Peyer's patch (tissue), 4 donors: ENCODE measurements around the gene CRTC2. TPM values are rescaled to one million over a fixed set of nuclear protein-coding genes. Genes with fewer than 3 reads are reported as not detected.
A peak's percentile ranks its signal among the peaks of the same experiment; 100 is the strongest.

Experiments
- DNase-seq, 3 donors: peaks; one replicate each; pipeline ENCODE4 v3.0.0-alpha.2; 2017 to 2019
- H3K27ac ChIP-seq, 4 donors: fragments of 200-600 bp; sonication (generic); one replicate each; pipeline ENCODE4 v1.5.1; 2016 to 2019
- H3K27me3 ChIP-seq, 2 donors: fragments of 200-600 bp; sonication (generic); one replicate each; pipeline ENCODE4 v1.5.1; 2019
- H3K36me3 ChIP-seq, 3 donors: fragments of 200-600 bp; sonication (generic); one replicate each; pipeline ENCODE4 v1.5.1; 2016 to 2019
- H3K4me1 ChIP-seq, 4 donors: fragments of 200-600 bp; sonication (generic); one replicate each; pipeline ENCODE4 v1.5.1; 2016 to 2019
- H3K4me3 ChIP-seq, 4 donors: fragments of 200-600 bp; sonication (generic); 1 replicate in 3 of 4; 2 replicates in 1 of 4; pipeline ENCODE4 v1.5.1; 2016 to 2019; ENCODE audit warnings: mild to moderate bottlenecking in 1 of 4
- H3K9me3 ChIP-seq, 4 donors: fragments of 200-600 bp; sonication (generic); one replicate each; pipeline ENCODE4 v1.5.1; 2016 to 2019; ENCODE audit warnings: mild to moderate bottlenecking in 1 of 4
- CTCF ChIP-seq, 6 experiments: fragments of 450-650 bp in 4 of 6; fragments of 200-600 bp in 2 of 6; sonication (generic) in 1 of 6; IDR thresholded peaks; one replicate each; pipeline ENCODE4 v1.5.1; 2017 to 2019; ENCODE audit warnings: antibody characterized with exemption in 6 of 6, mild to moderate bottlenecking in 3 of 6, moderate library complexity in 1 of 6
- POLR2A ChIP-seq, 2 donors: fragments of 450-650 bp; IDR thresholded peaks; one replicate each; pipeline ENCODE4 v1.5.1; 2017; ENCODE audit warnings: antibody characterized with exemption in 2 of 2, mild to moderate bottlenecking in 2 of 2, moderate library complexity in 2 of 2
- total RNA-seq, 4 donors: library from RNA; depleted of rRNA; stranded (reverse); fragments of >200 nt; gene quantifications; one replicate each; pipeline ENCODE4 v1.1.0, GENCODE V29; 2016

CRTC2 gene
- total RNA-seq, 4 donors from 2014 or later = 20.0 to 42.1 (median 32.4) TPM

GRCh38 chr1:153946622-153947241, 11.7 kb downstream of the CRTC2 start, which contains the start of gene DENND4B:
Gene DENND4B (minus strand): TSS chr1:153946718. CDS start chr1:153944374, 2,344 bp downstream.
- TF ChIP-seq CTCF (IDR thresholded peaks at IDR 0.05) (peak; percentile 86 to 98 (median 89)), POLR2A (IDR thresholded peaks at IDR 0.05) (no peak)
- H3K4me1 ChIP-seq = peaks cover 0 to 21% (median 8%) of the 10 kb centered on the region in 4 donors

GRCh38 chr1:153945795-153946621, 12.4 kb downstream of the CRTC2 start:
- DNase-seq = peak; percentile 91 to 96 (median 92)
- Histone ChIP-seq H3K9me3 (no peaks in the 10 kb centered on the region), H3K27ac (peak overlapping the region; percentile 97 to 100 (median 99)), H3K4me1 (peaks cover 0 to 21% (median 8%) of the 10 kb centered on the region in 4 donors), H3K36me3 (peaks cover 0 to 62% (median 0%) of the 10 kb centered on the region in 3 donors), H3K27me3 (no peaks in the 10 kb centered on the region), H3K4me3 (peak overlapping the region; percentile 89 to 99 (median 98))
- TF ChIP-seq CTCF (IDR thresholded peaks at IDR 0.05) = no peak
- TF ChIP-seq POLR2A (IDR thresholded peaks at IDR 0.05) = peak; percentile 59 to 68

More at GRCh38 chr1:153946622-153947241, 11.7 kb downstream of the CRTC2 start, which contains the start of gene DENND4B:
- H3K4me3 ChIP-seq = peak within 1 kb of the TSS; percentile 89 to 99 (median 98)
- DNase-seq = peak; percentile 74 to 91 (median 88)
- no peaks in the 10 kb centered on the region for H3K27me3 ChIP-seq
- peaks cover 0 to 62% (median 0%) of the 10 kb centered on the region in 3 donors for H3K36me3 ChIP-seq
- no peaks in the 10 kb centered on the region for H3K9me3 ChIP-seq
- H3K27ac ChIP-seq = peak within 1 kb of the TSS; percentile 97 to 100 (median 99)

DNA sequence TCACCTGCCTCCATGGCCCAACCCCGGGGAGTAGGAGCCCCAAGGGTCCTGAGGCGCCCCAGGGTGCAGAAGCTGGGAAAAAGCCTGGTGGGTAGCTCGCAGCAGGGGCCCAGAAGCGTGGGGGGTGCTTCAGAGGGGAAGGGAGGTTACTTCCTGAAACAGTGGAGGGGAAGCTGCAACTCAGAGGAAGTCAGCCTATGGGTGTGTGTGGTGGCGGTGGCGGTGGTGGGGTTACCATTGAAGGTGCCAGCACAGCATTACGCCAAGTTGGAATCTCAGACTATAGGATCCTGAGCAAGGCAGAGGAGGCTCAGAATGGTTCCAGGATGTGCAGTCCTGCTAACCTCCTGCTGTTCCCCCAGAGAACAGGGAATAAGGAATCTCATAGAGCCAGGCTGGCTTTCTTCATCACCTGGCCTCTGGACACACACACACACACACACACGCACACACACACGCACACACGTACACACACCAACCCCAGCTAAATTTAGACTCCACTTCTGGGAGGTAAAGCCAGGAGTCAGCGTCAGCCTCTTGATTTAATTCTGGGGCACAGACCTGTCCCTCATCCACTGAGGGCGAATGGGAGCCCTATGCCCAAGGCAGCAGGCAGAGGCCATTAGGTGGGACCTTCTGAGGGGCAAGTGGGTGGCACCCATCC, 13.1 kb downstream of the CRTC2 start:
- Histone ChIP-seq H3K36me3 (peaks cover 0 to 62% (median 0%) of the 10 kb centered on the region in 3 donors), H3K27ac (peak overlapping the region; percentile 97 to 100 (median 99)), H3K27me3 (no peaks in the 10 kb centered on the region), H3K4me3 (peak overlapping the region; percentile 89 to 99 (median 98)), H3K9me3 (no peaks in the 10 kb centered on the region), H3K4me1 (peaks cover 0 to 21% (median 8%) of the 10 kb centered on the region in 4 donors)
- DNase-seq = peak; percentile 63 to 89 (median 84)
- TF ChIP-seq CTCF (IDR thresholded peaks at IDR 0.05) (no peak), POLR2A (IDR thresholded peaks at IDR 0.05) (no peak)

- H3K4me1 ChIP-seq = peaks cover 0 to 21% (median 8%) of the 10 kb centered on the region in 4 donors
- no peak for DNase-seq
- TF ChIP-seq POLR2A (IDR thresholded peaks at IDR 0.05) = no peak
- no peak for TF ChIP-seq CTCF (IDR thresholded peaks at IDR 0.05)
- peak overlapping the region; percentile 97 to 100 (median 99) for H3K27ac ChIP-seq
- peaks cover 0 to 62% (median 0%) of the 10 kb centered on the region in 3 donors for H3K36me3 ChIP-seq
- H3K4me3 ChIP-seq = peak overlapping the region; percentile 89 to 99 (median 98)
- H3K9me3 ChIP-seq = no peaks in the 10 kb centered on the region
- H3K27me3 ChIP-seq = no peaks in the 10 kb centered on the region
Measured at GRCh38 chr1:153944827-153945117, 13.6 kb downstream of the CRTC2 start.
